PC-3 (cell line): Measurements from ENCODE around the gene LDB1.

ENCODE experiments used
- EZH2 ChIP-seq: fragments of 300-600 bp; sonication (generic); IDR thresholded peaks from one replicate; pipeline ENCODE4 v1.6.1; 2017; ENCODE audit warnings: antibody characterized with exemption, mild to moderate bottlenecking, low read length; ENCODE audit not compliant: unreplicated experiment
- EZH2phosphoT487 ChIP-seq: fragments of 300-600 bp; sonication (generic); IDR thresholded peaks from 2 replicates; pipeline ENCODE4 v1.6.1; 2018; ENCODE audit warnings: mild to moderate bottlenecking, antibody characterized with exemption, low read length, borderline replicate concordance
- TF ChIP-seq, protein P1 (sequence below): fragments of 300-600 bp; sonication (generic); conservative IDR thresholded peaks from 2 replicates; pipeline ENCODE4 v1.5.1; 2017; ENCODE audit warnings: antibody characterized with exemption, low read depth, mild to moderate bottlenecking, low read length

DNA sequence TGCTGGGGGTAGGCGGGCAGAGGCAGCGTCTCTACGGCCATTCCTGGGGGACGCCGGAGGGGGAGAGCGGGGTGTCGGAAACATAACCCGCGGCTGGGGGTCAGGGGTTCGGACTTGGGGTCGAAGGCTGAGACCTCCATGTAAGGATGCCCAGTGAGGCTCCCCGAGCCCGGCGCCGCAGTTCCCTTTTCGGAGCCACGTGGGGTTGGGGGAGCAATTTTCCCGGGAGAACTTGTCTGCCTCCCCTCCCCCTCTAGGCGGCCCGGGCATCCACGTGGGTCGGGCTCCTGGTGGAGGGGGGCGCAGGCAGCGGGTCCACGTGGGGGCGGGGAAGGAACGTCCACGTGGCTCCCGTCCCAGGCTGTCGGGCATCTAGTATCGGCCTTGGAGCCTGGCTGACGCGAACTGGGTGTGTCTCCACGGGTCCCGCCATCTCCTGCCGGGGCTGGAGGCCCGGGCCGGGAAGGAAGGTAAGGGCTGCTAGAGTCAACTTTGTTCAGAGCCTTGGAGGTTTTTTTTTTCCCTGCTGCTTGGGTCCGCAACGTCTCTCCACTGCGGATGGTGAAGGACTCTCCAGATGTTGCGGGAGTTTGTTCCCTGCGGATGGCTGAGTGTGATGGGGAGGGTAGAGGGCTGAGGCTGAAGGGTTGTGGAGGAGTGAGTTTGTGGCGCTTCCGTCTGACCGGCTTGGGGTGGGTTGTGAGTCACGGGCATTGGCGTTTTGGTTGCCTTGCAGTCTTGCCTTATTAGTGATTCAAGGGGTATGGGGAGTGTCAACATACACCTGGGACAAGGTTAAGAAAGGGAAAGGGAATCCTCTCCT, 13.4 kb upstream of the LDB1 start:
- TF ChIP-seq EZH2 = no peak
- TF ChIP-seq, protein P1, sequence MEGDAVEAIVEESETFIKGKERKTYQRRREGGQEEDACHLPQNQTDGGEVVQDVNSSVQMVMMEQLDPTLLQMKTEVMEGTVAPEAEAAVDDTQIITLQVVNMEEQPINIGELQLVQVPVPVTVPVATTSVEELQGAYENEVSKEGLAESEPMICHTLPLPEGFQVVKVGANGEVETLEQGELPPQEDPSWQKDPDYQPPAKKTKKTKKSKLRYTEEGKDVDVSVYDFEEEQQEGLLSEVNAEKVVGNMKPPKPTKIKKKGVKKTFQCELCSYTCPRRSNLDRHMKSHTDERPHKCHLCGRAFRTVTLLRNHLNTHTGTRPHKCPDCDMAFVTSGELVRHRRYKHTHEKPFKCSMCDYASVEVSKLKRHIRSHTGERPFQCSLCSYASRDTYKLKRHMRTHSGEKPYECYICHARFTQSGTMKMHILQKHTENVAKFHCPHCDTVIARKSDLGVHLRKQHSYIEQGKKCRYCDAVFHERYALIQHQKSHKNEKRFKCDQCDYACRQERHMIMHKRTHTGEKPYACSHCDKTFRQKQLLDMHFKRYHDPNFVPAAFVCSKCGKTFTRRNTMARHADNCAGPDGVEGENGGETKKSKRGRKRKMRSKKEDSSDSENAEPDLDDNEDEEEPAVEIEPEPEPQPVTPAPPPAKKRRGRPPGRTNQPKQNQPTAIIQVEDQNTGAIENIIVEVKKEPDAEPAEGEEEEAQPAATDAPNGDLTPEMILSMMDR = no peak
- TF ChIP-seq EZH2phosphoT487 = no peak
